Suprapubic skin (tissue), 4 donors: ENCODE measurements around the gene IQSEC3.

Source experiments
- CTCF ChIP-seq, 2 donors: fragments of 200-600 bp in 1 of 2; fragments of 450-650 bp in 1 of 2; sonication (generic) in 1 of 2; IDR thresholded peaks; one replicate each; pipeline ENCODE4 v1.5.1; 2016 to 2019; ENCODE audit warnings: antibody characterized with exemption in 2 of 2, mild to moderate bottlenecking in 1 of 2, moderate library complexity in 1 of 2
- EP300 ChIP-seq: sonication (generic); formaldehyde crosslinking; IDR thresholded peaks from one replicate; pipeline ENCODE4 v1.6.1; 2017; ENCODE audit warnings: antibody characterized with exemption
- POLR2A ChIP-seq, 2 donors: fragments of 450-650 bp; IDR thresholded peaks; one replicate each; pipeline ENCODE4 v1.6.1; 2017; ENCODE audit warnings: antibody characterized with exemption in 2 of 2, mild to moderate bottlenecking in 2 of 2, moderate library complexity in 2 of 2
- POLR2AphosphoS5 ChIP-seq, 3 donors: sonication (generic); formaldehyde crosslinking; IDR thresholded peaks; one replicate each; pipeline ENCODE4 v1.6.1; 2017; ENCODE audit warnings: antibody characterized with exemption in 3 of 3

GRCh38 chr12:130519-130918, 64.0 kb downstream of the IQSEC3 start:
- TF ChIP-seq POLR2A (IDR thresholded peaks at IDR 0.05) (no peak), CTCF (IDR thresholded peaks at IDR 0.05) (no peak), EP300 (no peak), POLR2AphosphoS5 (IDR thresholded peaks at IDR 0.05) (no peak)
